Panc1 (cell line): ENCODE data around the gene SSH2. TPM values are rescaled to one million over a fixed set of nuclear protein-coding genes. Genes with fewer than 3 reads are reported as not detected.
"Not testable (repeated sequence)": the region's sequence is repeated elsewhere in the genome, so short reads cannot be mapped to it uniquely, and the experiment has no call there.

Experiments
- ATAC-seq: fragments of 200-7000 bp; cut with Tn5 transposase; 2 replicates; pipeline ENCODE4 v1.9.1; 2020; ENCODE audit warnings: mild to moderate bottlenecking, moderate library complexity
- BruUV-seq: library from RNA; stranded (reverse); fragments of 400-500 nt; replicated peaks from 2 replicates; lab custom pipeline; 2021; lab: Mats Ljungman, UMichigan
- CTCF ChIA-PET: fragments of 300-600 bp; sonication (Branson Sonifier 250); formaldehyde crosslinking; loops from one replicate; lab custom pipeline; 2022; ENCODE audit warnings: antibody characterized with exemption; lab: Charles Lee
- POLR2A ChIA-PET: fragments of 300-600 bp; sonication (Branson Sonifier 250); formaldehyde crosslinking; loops from one replicate; lab custom pipeline; 2022; ENCODE audit warnings: antibody characterized with exemption; lab: Charles Lee
- DNase-seq: peaks from one replicate; pipeline ENCODE4 v3.0.0-alpha.2; 2010; ENCODE audit warnings: low read depth, low spot score
- H3K27ac ChIP-seq: 2 replicates; pipeline ENCODE4 v1.5.1; 2011; ENCODE audit warnings: mild to moderate bottlenecking, low read length, inconsistent platforms
- H3K27me3 ChIP-seq: fragments of 200-500 bp; sonication (Bioruptor generic); 2 replicates; pipeline ENCODE4 v1.6.0; 2014; ENCODE audit warnings: low read length, inconsistent platforms; ENCODE audit not compliant: control insufficient read depth, insufficient read depth
- H3K36me3 ChIP-seq: fragments of 200-500 bp; sonication (Bioruptor generic); 2 replicates; pipeline ENCODE4 v1.5.1; 2014; ENCODE audit warnings: inconsistent platforms, mild to moderate bottlenecking, low read length, moderate library complexity; ENCODE audit not compliant: control insufficient read depth, insufficient read depth
- H3K4me1 ChIP-seq: 2 replicates; pipeline ENCODE4 v1.5.1; 2011; ENCODE audit warnings: inconsistent platforms, mild to moderate bottlenecking, low read length, moderate library complexity; ENCODE audit not compliant: control insufficient read depth, insufficient read depth
- H3K4me3 ChIP-seq, 2 experiments: 2 replicates each; pipeline ENCODE4 v1.5.1; 2011 to 2012; ENCODE audit warnings: low read depth in 2 of 2, low read length in 2 of 2, mild to moderate bottlenecking in 2 of 2, inconsistent platforms in 1 of 2, moderate library complexity in 1 of 2
- H3K9me3 ChIP-seq: fragments of 200-500 bp; sonication (Bioruptor generic); 2 replicates; pipeline ENCODE4 v1.5.1; 2014; ENCODE audit warnings: low read depth, mild to moderate bottlenecking, inconsistent platforms, low read length, moderate library complexity; ENCODE audit not compliant: control insufficient read depth, insufficient read depth
- POLR2AphosphoS5 ChIP-seq: IDR thresholded peaks from 2 replicates; pipeline ENCODE4 v1.6.1; 2012; ENCODE audit warnings: mild to moderate bottlenecking, low read depth, low read length, moderate library complexity
- SIN3A ChIP-seq: IDR thresholded peaks from 2 replicates; pipeline ENCODE4 v1.6.1; 2012; ENCODE audit warnings: low read depth, mild to moderate bottlenecking, low read length, moderate library complexity, borderline replicate concordance; ENCODE audit not compliant: insufficient read depth
- TCF7L2 ChIP-seq: IDR thresholded peaks from 2 replicates; pipeline ENCODE4 v1.6.1; 2011; ENCODE audit warnings: mild to moderate bottlenecking, low read depth, low read length, inconsistent platforms
- in situ Hi-C: cut with HindIII; loops from 2 replicates; pipeline ENCODE4 v1.10.0; 2016; ENCODE audit warnings: low sequenced_read_pairs, low pct_unique_long_range_greater_than_20kb
- intact Hi-C: fragments of 100-400 bp; cut with micrococcal nuclease; formaldehyde crosslinking; loops from one replicate; pipeline ENCODE4 v1.10.0; 2022; ENCODE audit not compliant: unreplicated experiment
- total RNA-seq: library from RNA; stranded (reverse); gene quantifications from one replicate; pipeline ENCODE4 v1.2.1, GENCODE V29; 2021; ENCODE audit not compliant: unreplicated experiment
- TF ChIP-seq, protein P1 (sequence below), 2 experiments: IDR thresholded peaks; 2 replicates each; pipeline ENCODE4 v1.6.1; 2011 to 2012; ENCODE audit warnings: low read depth in 2 of 2, control low read depth in 1 of 2, low read length in 1 of 2, mild to moderate bottlenecking in 1 of 2, moderate library complexity in 1 of 2; ENCODE audit not compliant: insufficient read depth in 1 of 2
- TF ChIP-seq, protein P2 (sequence below): fragments of 450-650 bp; IDR thresholded peaks from 2 replicates; pipeline ENCODE4 v1.5.1; 2017; ENCODE audit warnings: mild to moderate bottlenecking

The SSH2 gene
- total RNA-seq, 1 experiment from 2014 or later: 30.6 TPM

DNA sequence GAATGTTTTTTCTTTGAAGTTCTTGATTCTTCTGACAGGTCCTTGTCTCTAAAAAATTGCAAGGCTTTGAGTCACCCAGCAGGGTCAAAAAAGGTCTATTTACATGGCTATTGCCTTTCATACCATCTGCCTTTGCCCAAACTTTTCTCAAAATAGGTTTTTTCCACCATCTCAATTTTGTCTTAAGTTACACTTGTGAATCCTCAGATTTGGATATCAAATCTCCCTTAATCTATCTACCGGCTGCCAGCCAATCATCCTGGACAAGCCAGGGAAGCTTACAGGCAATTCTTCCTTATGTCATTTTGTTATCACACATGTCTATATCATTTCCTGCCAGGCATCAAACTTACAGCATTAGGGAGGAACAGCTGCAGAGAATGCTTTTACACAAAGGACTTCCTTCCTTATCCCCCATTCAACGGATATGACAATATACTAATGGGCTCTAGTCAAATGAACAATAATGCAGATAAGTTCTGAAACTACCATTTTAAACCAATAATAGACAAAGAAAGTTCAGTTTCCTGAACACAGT, 203.2 kb downstream of the SSH2 start:
- DNase-seq (no peak), ATAC-seq (no peak)
- Histone ChIP-seq H3K27me3 (no peaks in the 10 kb centered on the region), H3K27ac (no peak overlapping the region), H3K9me3 (no peaks in the 10 kb centered on the region), H3K4me3 (no peak overlapping the region), H3K36me3 (no peaks in the 10 kb centered on the region), H3K4me1 (0 out of 2 replicates have a peak, but pooled peaks cover under 1% of the 10 kb centered on the region)
- no TSS peak for BruUV-seq
- in situ Hi-C loops (no loop called here), intact Hi-C loops (no loop called here)
- ChIA-PET CTCF (no interaction called here), POLR2A (no interaction called here)
- TF ChIP-seq TCF7L2: no peak
- no peak for TF ChIP-seq SIN3A
- TF ChIP-seq, protein P1, sequence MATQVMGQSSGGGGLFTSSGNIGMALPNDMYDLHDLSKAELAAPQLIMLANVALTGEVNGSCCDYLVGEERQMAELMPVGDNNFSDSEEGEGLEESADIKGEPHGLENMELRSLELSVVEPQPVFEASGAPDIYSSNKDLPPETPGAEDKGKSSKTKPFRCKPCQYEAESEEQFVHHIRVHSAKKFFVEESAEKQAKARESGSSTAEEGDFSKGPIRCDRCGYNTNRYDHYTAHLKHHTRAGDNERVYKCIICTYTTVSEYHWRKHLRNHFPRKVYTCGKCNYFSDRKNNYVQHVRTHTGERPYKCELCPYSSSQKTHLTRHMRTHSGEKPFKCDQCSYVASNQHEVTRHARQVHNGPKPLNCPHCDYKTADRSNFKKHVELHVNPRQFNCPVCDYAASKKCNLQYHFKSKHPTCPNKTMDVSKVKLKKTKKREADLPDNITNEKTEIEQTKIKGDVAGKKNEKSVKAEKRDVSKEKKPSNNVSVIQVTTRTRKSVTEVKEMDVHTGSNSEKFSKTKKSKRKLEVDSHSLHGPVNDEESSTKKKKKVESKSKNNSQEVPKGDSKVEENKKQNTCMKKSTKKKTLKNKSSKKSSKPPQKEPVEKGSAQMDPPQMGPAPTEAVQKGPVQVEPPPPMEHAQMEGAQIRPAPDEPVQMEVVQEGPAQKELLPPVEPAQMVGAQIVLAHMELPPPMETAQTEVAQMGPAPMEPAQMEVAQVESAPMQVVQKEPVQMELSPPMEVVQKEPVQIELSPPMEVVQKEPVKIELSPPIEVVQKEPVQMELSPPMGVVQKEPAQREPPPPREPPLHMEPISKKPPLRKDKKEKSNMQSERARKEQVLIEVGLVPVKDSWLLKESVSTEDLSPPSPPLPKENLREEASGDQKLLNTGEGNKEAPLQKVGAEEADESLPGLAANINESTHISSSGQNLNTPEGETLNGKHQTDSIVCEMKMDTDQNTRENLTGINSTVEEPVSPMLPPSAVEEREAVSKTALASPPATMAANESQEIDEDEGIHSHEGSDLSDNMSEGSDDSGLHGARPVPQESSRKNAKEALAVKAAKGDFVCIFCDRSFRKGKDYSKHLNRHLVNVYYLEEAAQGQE (IDR thresholded peaks at IDR 0.05; ENCODE audit: insufficient read depth in 1 of 2, low read depth in 2 of 2, low read length in 1 of 2): no peak
- TF ChIP-seq, protein P2, sequence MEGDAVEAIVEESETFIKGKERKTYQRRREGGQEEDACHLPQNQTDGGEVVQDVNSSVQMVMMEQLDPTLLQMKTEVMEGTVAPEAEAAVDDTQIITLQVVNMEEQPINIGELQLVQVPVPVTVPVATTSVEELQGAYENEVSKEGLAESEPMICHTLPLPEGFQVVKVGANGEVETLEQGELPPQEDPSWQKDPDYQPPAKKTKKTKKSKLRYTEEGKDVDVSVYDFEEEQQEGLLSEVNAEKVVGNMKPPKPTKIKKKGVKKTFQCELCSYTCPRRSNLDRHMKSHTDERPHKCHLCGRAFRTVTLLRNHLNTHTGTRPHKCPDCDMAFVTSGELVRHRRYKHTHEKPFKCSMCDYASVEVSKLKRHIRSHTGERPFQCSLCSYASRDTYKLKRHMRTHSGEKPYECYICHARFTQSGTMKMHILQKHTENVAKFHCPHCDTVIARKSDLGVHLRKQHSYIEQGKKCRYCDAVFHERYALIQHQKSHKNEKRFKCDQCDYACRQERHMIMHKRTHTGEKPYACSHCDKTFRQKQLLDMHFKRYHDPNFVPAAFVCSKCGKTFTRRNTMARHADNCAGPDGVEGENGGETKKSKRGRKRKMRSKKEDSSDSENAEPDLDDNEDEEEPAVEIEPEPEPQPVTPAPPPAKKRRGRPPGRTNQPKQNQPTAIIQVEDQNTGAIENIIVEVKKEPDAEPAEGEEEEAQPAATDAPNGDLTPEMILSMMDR: no peak
- no peak for TF ChIP-seq POLR2AphosphoS5

DNA sequence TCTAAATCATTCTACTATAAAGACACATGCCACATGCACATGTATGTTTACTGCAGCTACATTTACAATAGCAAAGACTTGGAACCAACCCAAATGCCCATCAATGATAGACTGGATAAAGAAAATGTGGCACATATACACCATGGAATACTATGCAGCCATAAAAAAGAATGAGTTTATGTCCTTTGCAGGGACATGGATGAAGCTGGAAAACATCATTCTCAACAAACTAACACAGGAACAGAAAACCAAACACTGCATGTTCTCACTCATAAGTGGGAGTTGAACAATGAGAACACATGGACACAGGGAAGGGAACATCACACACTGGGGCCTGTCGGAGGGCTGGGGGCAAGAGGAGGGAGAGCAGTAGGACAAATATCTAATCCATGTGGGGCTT, 204.6 kb downstream of the SSH2 start:
- H3K27me3 ChIP-seq, CTCF ChIA-PET, in situ Hi-C loops, intact Hi-C loops, H3K36me3 ChIP-seq, BruUV-seq, H3K4me3 ChIP-seq, H3K27ac ChIP-seq, DNase-seq, H3K9me3 ChIP-seq, H3K4me1 ChIP-seq, ATAC-seq, POLR2A ChIA-PET: not testable (repeated sequence)

DNA sequence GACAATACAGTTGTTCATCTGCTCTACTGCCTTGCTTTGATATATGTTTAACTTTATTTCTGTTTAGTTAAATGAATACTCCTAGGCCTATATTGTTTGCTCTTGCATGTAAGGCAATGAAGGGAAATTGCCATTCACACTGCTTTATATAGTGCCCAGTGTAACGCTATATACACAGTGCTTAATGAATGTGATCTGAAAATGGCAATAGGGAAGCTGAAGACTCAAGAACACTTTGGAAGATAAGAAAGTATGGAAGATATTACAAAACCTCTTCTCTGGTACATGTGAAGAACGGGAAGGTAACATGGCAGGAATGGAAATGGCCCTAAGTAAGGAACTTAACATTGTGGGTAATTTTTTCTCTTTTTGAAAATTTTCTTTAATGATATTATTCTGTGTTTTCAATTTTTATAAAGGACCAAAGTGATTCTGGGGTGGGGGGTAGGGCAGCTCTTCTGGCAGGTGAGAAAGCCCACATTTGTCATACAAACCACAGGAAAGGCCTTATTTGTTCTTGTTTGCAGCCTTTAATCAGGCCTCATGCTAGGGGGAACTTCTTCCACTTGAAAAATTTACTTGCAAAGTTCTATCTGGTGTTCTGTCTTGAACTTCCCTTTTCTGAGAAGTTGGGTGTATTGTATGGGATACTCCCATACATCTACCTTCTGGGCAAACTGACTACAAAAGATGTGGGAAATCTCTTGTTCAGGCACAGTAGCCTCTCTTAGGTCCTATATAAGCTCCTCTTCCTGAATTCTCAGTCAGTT, 206.6 kb downstream of the SSH2 start:
- no peak overlapping the region for H3K27ac ChIP-seq
- BruUV-seq: no TSS peak

More for the DNA sequence above, 206.6 kb downstream of the SSH2 start:
- Histone ChIP-seq H3K9me3 (no peaks in the 10 kb centered on the region), H3K27me3 (no peaks in the 10 kb centered on the region), H3K36me3 (no peaks in the 10 kb centered on the region), H3K4me3 (no peak overlapping the region), H3K4me1 (no peaks in the 10 kb centered on the region)
- ChIA-PET POLR2A (interaction anchor here (0.6 kb wide), 2 partner anchors 41 to 201 kb away, joined by 5 to 6 read pairs; no protein-coding TSS in a partner anchor), CTCF (interaction anchor here (0.6 kb wide), 1 partner anchor 59 kb away, joined by 3 read pairs; no protein-coding TSS in a partner anchor)
- TF ChIP-seq SIN3A (no peak), POLR2AphosphoS5 (no peak), TCF7L2 (no peak)
- TF ChIP-seq, protein P2: no peak
- TF ChIP-seq, protein P1 (IDR thresholded peaks at IDR 0.05; ENCODE audit: insufficient read depth in 1 of 2, low read depth in 2 of 2, low read length in 1 of 2): no peak
- DNase-seq: no peak
- intact Hi-C loops (no loop called here), in situ Hi-C loops (no loop called here)
- ATAC-seq: no peak
